Activated CD8-positive, alpha-beta memory T cell treated with anti-CD3 and anti-CD28 coated beads for 36 hours (primary cell): ENCODE data around the gene IP6K1. TPM values are rescaled to one million over a fixed set of nuclear protein-coding genes. Genes with fewer than 3 reads are reported as not detected.
"Not testable (repeated sequence)": the region's sequence is repeated elsewhere in the genome, so short reads cannot be mapped to it uniquely, and the experiment has no call there.

Source experiments
- CTCF ChIA-PET: fragments of 350-600 bp; sonication (Branson Sonifier 250); formaldehyde crosslinking; loops from one replicate; lab custom pipeline; 2021; ENCODE audit warnings: antibody characterized with exemption; lab: Charles Lee
- POLR2A ChIA-PET: fragments of 350-600 bp; sonication (Branson Sonifier 250); formaldehyde crosslinking; loops from one replicate; lab custom pipeline; 2021; ENCODE audit warnings: antibody characterized with exemption; lab: Charles Lee
- total RNA-seq, 2 experiments: library from RNA; stranded (reverse); gene quantifications; one replicate each; pipeline ENCODE4 v1.2.3, GENCODE V29; 2021

IP6K1 gene
- total RNA-seq, 2 experiments from 2014 or later, result 38.5 to 40.5 TPM

DNA sequence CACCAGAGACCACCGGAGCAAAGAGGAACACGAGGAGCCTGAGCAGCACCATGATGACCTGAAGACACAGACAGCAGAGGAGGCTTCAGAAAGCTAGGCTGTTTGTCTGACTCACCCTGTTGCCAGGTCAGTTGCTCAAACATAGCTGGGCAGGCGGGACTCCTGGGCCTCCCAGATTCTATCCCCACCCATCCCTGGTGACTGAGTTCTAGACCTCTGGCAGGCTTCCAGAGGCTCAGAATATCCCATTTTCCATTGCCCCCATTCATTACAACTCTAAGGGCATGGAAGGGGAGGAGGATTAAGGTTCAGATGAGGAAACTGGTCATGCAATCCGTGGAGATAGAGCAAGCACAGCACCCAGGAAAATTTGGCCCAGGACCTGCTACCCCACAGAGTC is 13.4 kb upstream of the IP6K1 start, which contains the start of gene CDHR4:
CDHR4 (minus strand) TSS at position 113 of the 400 bp plus-strand sequence; CDS start at position 52, 61 bp downstream.
- ChIA-PET POLR2A (no interaction called here), CTCF (interaction anchor here (1.1 to 1.8 kb wide), 3 partner anchors 12 to 260 kb away, joined by 3 to 7 read pairs (median 3); no protein-coding TSS in a partner anchor)

DNA sequence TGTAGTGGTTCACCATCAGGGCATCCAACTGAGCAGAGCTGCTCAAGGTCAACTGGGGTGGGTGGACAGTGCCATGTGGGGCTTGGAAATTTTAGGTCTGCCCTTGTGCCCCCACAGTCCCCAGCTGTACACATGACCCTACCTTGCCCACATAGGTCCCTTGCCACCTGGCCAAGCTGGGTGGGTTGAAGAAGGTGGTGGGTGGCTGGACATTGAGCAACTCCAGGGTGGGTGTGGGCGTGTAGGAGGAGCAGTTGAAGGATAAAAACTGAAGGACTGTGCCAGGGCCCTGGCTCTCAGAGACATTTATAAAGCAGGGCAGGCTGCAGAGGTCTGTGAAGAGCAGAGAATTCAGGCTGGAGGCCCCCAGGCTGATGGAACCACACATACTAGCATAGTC is 12.8 kb upstream of the IP6K1 start:
- POLR2A ChIA-PET, result no interaction called here
- CTCF ChIA-PET, result interaction anchor here (1.1 to 1.8 kb wide), 3 partner anchors 12 to 260 kb away, joined by 3 to 7 read pairs (median 3); no protein-coding TSS in a partner anchor

GRCh38 chr3:49794926-49795905 is 8.9 kb upstream of the IP6K1 start:
- ChIA-PET POLR2A (no interaction called here), CTCF (no interaction called here)

DNA sequence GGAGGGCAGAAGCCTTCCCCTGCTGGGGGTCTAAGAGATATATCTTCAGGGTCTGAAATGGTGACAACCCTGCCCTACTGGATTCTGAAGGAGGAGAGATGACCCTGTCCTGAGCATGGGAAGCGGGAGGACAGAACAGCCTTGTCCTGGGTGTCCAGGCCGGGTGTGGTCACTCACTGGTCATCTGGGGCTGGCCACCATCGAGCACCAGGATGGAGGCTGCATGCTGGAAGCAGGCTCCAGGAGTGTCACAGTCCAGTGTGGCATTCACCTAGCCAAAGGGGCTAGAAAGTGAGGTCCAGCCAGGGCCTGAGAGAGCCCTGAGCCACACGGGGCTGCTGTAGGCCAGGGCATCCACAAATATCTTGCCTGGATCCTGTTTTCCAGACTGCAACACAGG is 8.1 kb upstream of the IP6K1 start:
- ChIA-PET CTCF (interaction anchor here (1.0 kb wide), 1 partner anchor 8 kb away, joined by 3 read pairs; no protein-coding TSS in a partner anchor), POLR2A (no interaction called here)

GRCh38 chr3:49793486-49794085 is 7.2 kb upstream of the IP6K1 start:
- ChIA-PET POLR2A (no interaction called here), CTCF (interaction anchor here (1.0 kb wide), 1 partner anchor 8 kb away, joined by 3 read pairs; no protein-coding TSS in a partner anchor)

- CTCF ChIA-PET, result no interaction called here
- POLR2A ChIA-PET, result no interaction called here
Observed at GRCh38 chr3:49792371-49793150, 6.2 kb upstream of the IP6K1 start.

DNA sequence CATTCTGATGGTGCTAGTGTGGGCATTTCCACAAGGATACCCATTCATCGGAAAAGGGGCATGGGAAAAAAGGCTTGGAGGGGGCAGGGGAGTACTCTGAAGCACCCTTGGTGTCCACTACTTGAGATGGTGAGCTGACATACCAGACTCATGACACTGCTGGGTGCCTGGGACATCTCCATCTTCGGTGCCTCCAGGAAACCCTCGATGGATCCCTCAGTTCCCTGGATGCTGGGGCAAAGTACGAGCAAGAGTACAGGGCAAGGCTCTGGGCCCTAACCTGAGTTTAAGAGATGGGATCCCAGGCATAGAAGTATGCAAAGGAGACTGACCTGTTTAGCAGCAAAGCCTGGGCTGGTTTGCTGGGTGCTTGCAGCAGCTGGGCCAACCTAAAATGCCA is 5.2 kb upstream of the IP6K1 start:
- ChIA-PET CTCF (interaction anchor here (1.2 kb wide), 1 partner anchor 47 kb away, joined by 5 read pairs; no protein-coding TSS in a partner anchor), POLR2A (interaction anchor here (0.5 kb wide), 1 partner anchor 95 kb away, joined by 3 read pairs; no protein-coding TSS in a partner anchor)

DNA sequence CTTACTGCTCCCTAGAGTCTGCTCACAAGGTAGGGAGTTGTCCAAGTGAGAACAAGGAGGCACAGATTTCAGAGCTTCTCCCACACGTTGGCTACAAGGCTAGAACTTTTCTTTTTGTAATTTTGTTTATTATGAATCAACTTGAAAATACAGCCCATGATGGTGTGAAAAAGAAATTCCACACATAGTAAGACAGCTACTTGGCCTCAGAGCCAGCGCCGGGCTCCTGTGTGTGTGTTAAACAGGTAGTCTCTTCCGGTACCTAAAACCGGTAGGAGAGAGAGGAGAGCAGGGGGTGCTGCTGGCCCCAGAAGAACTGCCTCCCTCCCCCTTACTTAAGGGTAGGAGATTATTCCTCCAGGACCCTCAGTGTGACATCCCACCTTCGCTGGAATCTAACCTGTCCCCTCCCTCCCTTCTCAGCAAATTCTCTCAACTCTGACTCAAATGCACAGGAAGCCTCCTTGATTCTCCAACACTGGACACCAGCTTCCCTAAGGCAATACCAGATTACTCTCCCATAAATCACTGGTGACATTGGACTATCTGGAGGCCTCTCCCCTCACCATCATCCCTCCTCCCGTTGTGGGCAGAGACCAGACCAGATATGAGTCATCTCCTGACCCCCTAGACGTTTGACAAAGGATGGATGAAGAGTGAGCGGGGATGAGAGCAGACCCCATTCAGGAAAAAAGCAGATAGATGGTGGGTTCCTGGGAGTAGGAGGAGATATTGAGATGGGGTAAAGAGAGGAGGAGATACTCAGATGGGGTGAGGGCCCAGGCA is 4.5 kb upstream of the IP6K1 start:
- ChIA-PET CTCF (interaction anchor here (0.7 to 1.4 kb wide), 3 partner anchors 12 to 137 kb away, joined by 3 to 8 read pairs (median 5); partner anchors contain the start of gene INKA1), POLR2A (interaction anchor here (0.7 to 0.9 kb wide), 3 partner anchors 11 to 107 kb away, joined by 3 to 5 read pairs (median 3); no protein-coding TSS in a partner anchor)

- POLR2A ChIA-PET, result no interaction called here
- CTCF ChIA-PET, result interaction anchor here (1.1 to 1.3 kb wide), 2 partner anchors 15 to 249 kb away, joined by 3 to 4 read pairs; partner anchors contain the start of gene INKA1
Observed at GRCh38 chr3:49788056-49788455, 1.7 kb upstream of the IP6K1 start.

GRCh38 chr3:49787536-49787935 is 1.2 kb upstream of the IP6K1 start:
- ChIA-PET POLR2A (no interaction called here), CTCF (interaction anchor here (1.0 to 1.9 kb wide), 4 partner anchors 12 to 248 kb away, joined by 3 to 8 read pairs (median 4); partner anchors contain the start of genes CDHR4 and INKA1)

DNA sequence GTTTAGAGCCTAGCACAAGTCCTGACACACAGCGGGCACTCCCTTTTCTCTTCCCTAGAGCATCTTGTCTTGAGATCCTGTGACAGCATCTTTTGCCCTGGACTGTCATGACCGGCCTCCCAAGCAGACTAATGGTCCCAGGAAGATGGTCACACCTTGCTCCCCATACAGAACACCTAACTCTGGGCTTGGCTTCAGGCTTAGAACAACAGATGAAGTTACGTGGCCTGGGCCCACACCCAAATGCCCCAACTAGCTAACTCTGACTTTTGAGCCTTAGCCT is 781 bp upstream of the IP6K1 start:
- ChIA-PET POLR2A (no interaction called here), CTCF (interaction anchor here (1.0 to 2.0 kb wide), 4 partner anchors 12 to 248 kb away, joined by 3 to 9 read pairs (median 6); partner anchors contain the start of genes CDHR4 and INKA1)

- CTCF ChIA-PET, result interaction anchor here (1.0 to 2.0 kb wide), 4 partner anchors 13 to 56 kb away, joined by 3 to 9 read pairs (median 6); partner anchors contain the start of gene INKA1
- POLR2A ChIA-PET, result interaction anchor here (0.7 to 1.6 kb wide), 5 partner anchors 18 to 66 kb away, joined by 3 to 4 read pairs (median 3); partner anchors contain the start of genes AMIGO3, INKA1 and UBA7
Observed at GRCh38 chr3:49785565-49786356, 581 bp downstream of the IP6K1 start.

DNA sequence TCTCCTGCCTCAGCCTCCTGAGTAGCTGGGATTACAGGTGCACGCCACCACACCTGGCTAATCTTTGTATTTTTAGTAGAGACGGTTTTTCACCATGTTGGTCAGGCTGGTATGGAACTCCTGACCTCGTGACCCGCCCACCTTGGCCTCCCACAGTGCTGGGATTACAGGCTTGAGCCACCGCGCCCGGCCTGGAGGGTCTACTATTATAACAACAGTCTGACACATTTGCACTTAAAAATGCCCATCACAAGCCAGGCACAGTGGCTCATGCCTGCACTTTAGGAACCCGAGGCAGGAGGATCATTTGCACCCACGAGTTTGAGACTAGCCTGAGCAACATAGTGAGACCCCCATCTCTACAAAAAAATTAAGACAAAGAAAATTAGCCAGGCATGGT is 4.1 kb downstream of the IP6K1 start:
- POLR2A ChIA-PET, result not testable (repeated sequence)
- CTCF ChIA-PET, result interaction anchor here (0.8 to 1.6 kb wide), 2 partner anchors 19 to 20 kb away, joined by 4 to 5 read pairs; partner anchors contain the start of gene INKA1

DNA sequence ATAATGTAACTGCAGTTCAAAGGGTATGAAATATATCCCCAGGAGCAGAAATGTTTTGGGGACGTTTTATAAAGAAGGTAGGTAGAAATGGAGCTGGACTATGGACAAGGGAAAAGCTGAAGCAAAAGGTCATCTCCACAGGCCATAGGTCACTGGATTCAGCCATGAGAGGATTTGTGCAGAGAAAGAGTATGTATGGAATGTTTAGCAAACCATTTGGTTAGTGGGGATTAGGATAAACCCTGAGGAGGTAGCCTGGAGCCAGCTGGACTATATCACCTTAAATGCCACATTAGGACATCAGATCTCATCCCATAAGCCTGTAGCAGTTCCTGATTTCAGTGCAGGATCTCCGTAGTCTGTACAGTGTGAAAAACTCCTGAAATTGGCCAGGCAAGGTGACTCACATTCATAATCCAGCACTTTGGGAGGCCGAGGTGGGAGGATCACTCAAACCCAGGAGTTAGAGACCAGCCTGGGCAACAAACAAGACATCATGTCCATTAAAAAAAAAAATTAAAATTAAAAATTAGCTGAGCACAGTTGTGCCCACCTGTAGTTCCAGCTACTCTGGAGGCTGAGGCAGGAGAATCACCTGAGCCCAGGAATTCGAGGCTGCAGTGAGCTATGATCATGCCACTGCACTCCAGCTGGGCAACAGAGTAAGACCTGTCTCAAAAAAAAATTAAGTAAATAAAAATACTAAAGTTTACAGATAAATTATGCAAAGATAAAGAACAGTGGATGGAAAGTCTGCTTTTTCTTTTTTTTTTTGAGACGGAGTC is 4.7 kb downstream of the IP6K1 start:
- ChIA-PET CTCF (interaction anchor here (0.8 kb wide), 1 partner anchor 21 kb away, joined by 4 read pairs; the partner anchor contains the start of gene INKA1), POLR2A (interaction anchor here (0.6 kb wide), 1 partner anchor 57 kb away, joined by 6 read pairs; no protein-coding TSS in a partner anchor)

- CTCF ChIA-PET, POLR2A ChIA-PET: not testable (repeated sequence)
Observed at GRCh38 chr3:49780975-49781365, 5.4 kb downstream of the IP6K1 start.
